Kidney (tissue), 14 donors: ENCODE data around the gene STPG2. TPM values are rescaled to one million over a fixed set of nuclear protein-coding genes. Genes with fewer than 3 reads are reported as not detected.

Experiments
- DNase-seq, 5 donors: peaks; one replicate each; pipeline ENCODE4 v3.0.0-alpha.2; 2013 to 2020
- FAIRE-seq: peaks from 2 replicates; lab custom pipeline; 2012; peaks lifted over from hg19 to GRCh38; lab: Jason Lieb, UNC
- H3K27ac ChIP-seq, 2 donors: one replicate each; pipeline ENCODE4 v1.7.0; 2013; ENCODE audit warnings: low read depth in 2 of 2, low read length in 2 of 2, inconsistent platforms in 1 of 2
- H3K27me3 ChIP-seq: one replicate; pipeline ENCODE4 v1.7.1; 2013; ENCODE audit warnings: low read length, inconsistent platforms; ENCODE audit not compliant: control insufficient read depth, insufficient read depth
- H3K36me3 ChIP-seq, 3 donors: one replicate each; pipeline versions ENCODE4 v1.7.0 to v1.7.1; 2013; ENCODE audit warnings: low read length in 3 of 3, control low read depth in 1 of 3, inconsistent platforms in 1 of 3; ENCODE audit not compliant: insufficient read depth in 3 of 3, control insufficient read depth in 2 of 3
- H3K4me1 ChIP-seq, 3 donors: one replicate each; pipeline versions ENCODE4 v1.7.0 to v1.7.1; 2013; ENCODE audit warnings: low read length in 3 of 3, inconsistent platforms in 1 of 3, low read depth in 1 of 3; ENCODE audit not compliant: control insufficient read depth in 2 of 3, insufficient read depth in 2 of 3
- H3K4me3 ChIP-seq, 3 donors: one replicate each; pipeline versions ENCODE4 v1.7.0 to v1.8.1; 2013; ENCODE audit warnings: low read length in 3 of 3, control low read depth in 1 of 3, inconsistent platforms in 1 of 3
- H3K9ac ChIP-seq, 3 donors: one replicate each; pipeline versions ENCODE4 v1.7.0 to v1.7.1; 2013; ENCODE audit warnings: low read length in 3 of 3, control low read depth in 1 of 3, inconsistent platforms in 1 of 3
- H3K9me3 ChIP-seq, 3 donors: one replicate each; pipeline versions ENCODE4 v1.7.0 to v1.7.1; 2013; ENCODE audit warnings: low read length in 3 of 3, control low read depth in 1 of 3, inconsistent platforms in 1 of 3; ENCODE audit not compliant: control insufficient read depth in 2 of 3, insufficient read depth in 1 of 3
- CTCF ChIP-seq: IDR thresholded peaks from 3 replicates; pipeline ENCODE4 v1.5.1; 2012; ENCODE audit warnings: mild to moderate bottlenecking, moderate library complexity, borderline replicate concordance; ENCODE audit not compliant: insufficient read depth; ENCODE audit errors: extremely low read depth
- intact Hi-C: fragments of 100-400 bp; cut with DNase I; formaldehyde crosslinking; loops from one replicate; pipeline ENCODE4 v1.11.1; 2022
- polyA plus RNA-seq: library from polyadenylated mRNA; stranded (reverse); fragments of 350-450 nt; fragmentation: Illumina TruSeq; extraction: RNeasy Lipid Tissue Mini Kit (QIAGEN cat#74804); gene quantifications from one replicate; pipeline ENCODE4 v1.2.3, GENCODE V29; 2014; ENCODE audit warnings: low read depth, low replicate concordance; ENCODE audit not compliant: insufficient read depth
- total RNA-seq: library from RNA; stranded (reverse); fragmentation: NEBNext Ultra II Directional; extraction: Animal tissue kit (Norgen Biotek cat#: 25700); gene quantifications from one replicate; pipeline ENCODE4 v1.2.1, GENCODE V29; 2021
- donor health status: control.
- donor health status: control.
- donor health status: control.
- donor health status: control.
- donor health status: control.
- donor health status: DM: yes; HTN: yes; CAD: no.
- donor health status: Normal renal cell carcinoma (clear cell type).

STPG2 gene
- total and polyA plus RNA-seq, 2 donors from 2014 or later = 0.43 to 1.1 TPM

GRCh38 chr4:97774347-97774989 lies 368.8 kb downstream of the STPG2 start:
- no peaks in the 10 kb centered on the region for H3K27me3 ChIP-seq
- no peak overlapping the region for H3K4me3 ChIP-seq
- H3K36me3 ChIP-seq = no peaks in the 10 kb centered on the region
- FAIRE-seq = no peak
- no peak overlapping the region for H3K27ac ChIP-seq
- no peaks in the 10 kb centered on the region for H3K4me1 ChIP-seq
- no peak overlapping the region for H3K9ac ChIP-seq
- H3K9me3 ChIP-seq = no peaks in the 10 kb centered on the region
- TF ChIP-seq CTCF = no peak
- intact Hi-C loops = no loop called here
- DNase-seq = no peak

GRCh38 chr4:97770222-97770621 lies 373.1 kb downstream of the STPG2 start:
- Histone ChIP-seq H3K36me3 (no peaks in the 10 kb centered on the region), H3K9me3 (no peaks in the 10 kb centered on the region), H3K27ac (no peak overlapping the region), H3K9ac (no peak overlapping the region), H3K27me3 (no peaks in the 10 kb centered on the region), H3K4me1 (no peaks in the 10 kb centered on the region), H3K4me3 (no peak overlapping the region)
- intact Hi-C loops = no loop called here
- DNase-seq (peak in 1 of 5 donors; percentile 3), FAIRE-seq (no peak)
- no peak for TF ChIP-seq CTCF

- Histone ChIP-seq H3K27ac (no peak overlapping the region), H3K4me1 (no peaks in the 10 kb centered on the region), H3K9ac (no peak overlapping the region), H3K36me3 (no peaks in the 10 kb centered on the region), H3K4me3 (no peak overlapping the region), H3K27me3 (no peaks in the 10 kb centered on the region), H3K9me3 (no peaks in the 10 kb centered on the region)
- FAIRE-seq = no peak
- no peak for TF ChIP-seq CTCF
- peak in 1 of 5 donors; percentile 20 for DNase-seq
- intact Hi-C loops = no loop called here
Measured at GRCh38 chr4:97762115-97762512, 381.2 kb downstream of the STPG2 start.
